ENCODE results near the gene CTIF.
A peak's percentile ranks its signal among the peaks of the same experiment; 100 is the strongest.

- TF ChIP-seq CTCF (IDR thresholded peaks at IDR 0.05) (peak in 1 of 5 experiments; percentile 17), POLR2A (IDR thresholded peaks at IDR 0.05) (peak in 1 of 2 donors; percentile 56), EP300 (IDR thresholded peaks at IDR 0.05) (peak; percentile 69 to 83)
Observed at GRCh38 chr18:48538531-48539405, at the start of gene CTIF.
